IMR-90 (cell line): ENCODE measurements around the gene CADM3. TPM values are rescaled to one million over a fixed set of nuclear protein-coding genes. Genes with fewer than 3 reads are reported as not detected.
A peak's percentile ranks its signal among the peaks of the same experiment; 100 is the strongest.

ENCODE experiments used
- ATAC-seq: fragments of 200-7000 bp; cut with Tn5 transposase; 2 replicates; pipeline ENCODE4 v1.9.1; 2020; ENCODE audit warnings: low read depth, mild to moderate bottlenecking, moderate library complexity
- BruUV-seq: library from RNA; stranded (reverse); fragments of 400-500 nt; replicated peaks from 2 replicates; lab custom pipeline; 2021; lab: Mats Ljungman, UMichigan
- CTCF ChIA-PET: fragments of 300-600 bp; formaldehyde crosslinking; extraction: SDS; loops from one replicate; lab custom pipeline; 2021; ENCODE audit warnings: antibody characterized with exemption; lab: Yijun Ruan, JAX
- POLR2A ChIA-PET: fragments of 300-600 bp; sonication (Branson Sonifier 250); formaldehyde crosslinking; loops from one replicate; lab custom pipeline; 2022; ENCODE audit warnings: antibody characterized with exemption; ENCODE audit not compliant: unreplicated experiment; lab: Charles Lee
- DNase-seq: peaks from one replicate; pipeline ENCODE4 v3.0.0; 2013
- H2AFZ ChIP-seq: replicated peaks from 2 replicates; pipeline ENCODE3; 2013; ENCODE audit warnings: low read length, mild to moderate bottlenecking; ENCODE audit not compliant: poor library complexity
- H2AK5ac ChIP-seq: 2 replicates; pipeline ENCODE4 v1.6.1; 2013; ENCODE audit warnings: low read depth, low read length, inconsistent platforms
- H2AK9ac ChIP-seq: replicated peaks from 2 replicates; pipeline ENCODE3; 2013; ENCODE audit warnings: mild to moderate bottlenecking, low read depth, low read length, moderate library complexity; ENCODE audit not compliant: poor library complexity
- H2BK120ac ChIP-seq: 2 replicates; pipeline ENCODE4 v1.6.1; 2013; ENCODE audit warnings: low read depth, low read length, inconsistent platforms
- H2BK15ac ChIP-seq: 3 replicates; pipeline ENCODE4 v1.6.1; 2013; ENCODE audit warnings: low read depth, low read length, inconsistent platforms
- H2BK20ac ChIP-seq: 2 replicates; pipeline ENCODE4 v1.6.1; 2013; ENCODE audit warnings: low read depth, mild to moderate bottlenecking, inconsistent platforms, low read length, moderate library complexity
- H2BK5ac ChIP-seq: 2 replicates; pipeline ENCODE4 v1.6.1; 2013; ENCODE audit warnings: mild to moderate bottlenecking, low read depth, low read length, inconsistent platforms; ENCODE audit not compliant: poor library complexity, severe bottlenecking
- H3K14ac ChIP-seq: replicated peaks from 2 replicates; pipeline ENCODE4 v1.6.1; 2013; ENCODE audit warnings: low read depth, low read length, inconsistent platforms
- H3K18ac ChIP-seq: 2 replicates; pipeline ENCODE4 v1.6.1; 2013; ENCODE audit warnings: low read depth, low read length, control low read depth
- H3K23ac ChIP-seq: 2 replicates; pipeline ENCODE4 v1.6.1; 2013; ENCODE audit warnings: low read depth, low read length, inconsistent platforms
- H3K27ac ChIP-seq: 2 replicates; pipeline ENCODE4 v1.5.1; 2013; ENCODE audit warnings: mild to moderate bottlenecking, control low read depth, low read length; ENCODE audit not compliant: insufficient read depth
- H3K27me3 ChIP-seq: 2 replicates; pipeline ENCODE4 v1.6.1; 2013; ENCODE audit warnings: low read length; ENCODE audit not compliant: control insufficient read depth, insufficient read depth
- H3K36me3 ChIP-seq: 2 replicates; pipeline ENCODE4 v1.6.1; 2013; ENCODE audit warnings: low read length, mixed read lengths; ENCODE audit not compliant: control insufficient read depth, insufficient read depth
- H3K4ac ChIP-seq: 2 replicates; pipeline ENCODE4 v1.6.1; 2013; ENCODE audit warnings: low read depth, low read length, inconsistent platforms
- H3K4me1 ChIP-seq: 2 replicates; pipeline ENCODE4 v1.6.1; 2013; ENCODE audit warnings: low read length, mixed read lengths; ENCODE audit not compliant: control insufficient read depth, insufficient read depth
- H3K4me2 ChIP-seq: 2 replicates; pipeline ENCODE4 v1.6.1; 2013; ENCODE audit warnings: low read depth, mild to moderate bottlenecking, control low read depth, low read length, moderate library complexity
- H3K4me3 ChIP-seq: 2 replicates; pipeline ENCODE4 v1.5.1; 2013; ENCODE audit warnings: low read depth, mild to moderate bottlenecking, control low read depth, low read length, moderate library complexity; ENCODE audit not compliant: insufficient read depth
- H3K56ac ChIP-seq: 2 replicates; pipeline ENCODE4 v1.6.1; 2013; ENCODE audit warnings: low read length, inconsistent platforms; ENCODE audit not compliant: insufficient read depth; ENCODE audit errors: extremely low read depth
- H3K79me1 ChIP-seq, 2 experiments: 2 replicates each; pipeline ENCODE4 v1.6.1; 2013; ENCODE audit warnings: low read length in 2 of 2, inconsistent platforms in 1 of 2, low read depth in 1 of 2
- H3K9ac ChIP-seq: 2 replicates; pipeline ENCODE4 v1.6.1; 2013; ENCODE audit warnings: low read depth, low read length, control low read depth
- H3K9me1 ChIP-seq: 2 replicates; pipeline ENCODE4 v1.6.1; 2013; ENCODE audit warnings: low read length, inconsistent platforms; ENCODE audit not compliant: insufficient read depth
- H3K9me3 ChIP-seq: 2 replicates; pipeline ENCODE4 v1.6.1; 2013; ENCODE audit warnings: low read length; ENCODE audit not compliant: control insufficient read depth, insufficient read depth
- H4K20me1 ChIP-seq: 2 replicates; pipeline ENCODE4 v1.6.1; 2013; ENCODE audit warnings: low read length, inconsistent platforms; ENCODE audit not compliant: insufficient read depth
- H4K5ac ChIP-seq: 2 replicates; pipeline ENCODE4 v1.6.1; 2013; ENCODE audit warnings: mild to moderate bottlenecking, low read depth, low read length, control low read depth
- H4K8ac ChIP-seq, 2 experiments: 2 replicates each; pipeline ENCODE4 v1.6.1; 2013; ENCODE audit warnings: low read depth in 2 of 2, low read length in 2 of 2, control low read depth in 1 of 2, inconsistent platforms in 1 of 2
- H4K91ac ChIP-seq: 2 replicates; pipeline ENCODE4 v1.6.1; 2013; ENCODE audit warnings: low read depth, low read length, inconsistent platforms; ENCODE audit not compliant: insufficient read depth
- BHLHE40 ChIP-seq: fragments of 150-350 bp; IDR thresholded peaks from 2 replicates; pipeline ENCODE4 v1.6.1; 2016; ENCODE audit warnings: mild to moderate bottlenecking, low read depth, low read length
- FOS ChIP-seq: fragments of 150-350 bp; IDR thresholded peaks from 2 replicates; pipeline ENCODE4 v1.6.1; 2016; ENCODE audit warnings: low read depth, low read length
- RFX5 ChIP-seq: IDR thresholded peaks from 2 replicates; pipeline ENCODE4 v1.8.0; 2012; ENCODE audit warnings: low read depth, mild to moderate bottlenecking, low read length, moderate library complexity
- USF2 ChIP-seq: fragments of 150-350 bp; IDR thresholded peaks from 2 replicates; pipeline ENCODE4 v1.6.1; 2017; ENCODE audit warnings: mild to moderate bottlenecking, antibody characterized with exemption, low read length, low read depth
- WGBS, 2 experiments: methylation state at CpG; one replicate each; pipeline versions ENCODE4 v1.1.5 to v1.1.7; 2013; ENCODE audit warnings: missing lambda C conversion rate in 2 of 2; ENCODE audit not compliant: insufficient read length in 1 of 2; ENCODE audit errors: extremely low coverage in 2 of 2; 5-methylcytosine and 5-hydroxymethylcytosine counted together
- dilution Hi-C: fragments of 300-500 bp; cut with HindIII; formaldehyde crosslinking; loops from one replicate; pipeline ENCODE4 v1.14.3; 2018; ENCODE audit warnings: low sequenced_read_pairs; ENCODE audit not compliant: unreplicated experiment
- in situ Hi-C: fragments of 300-500 bp; cut with MboI; formaldehyde crosslinking; loops from 3 replicates; pipeline ENCODE4 v1.14.3; 2019; ENCODE audit warnings: low sequenced_read_pairs, inconsistent platforms, mixed read lengths
- intact Hi-C: fragments of 100-400 bp; cut with micrococcal nuclease; formaldehyde crosslinking; loops from 2 replicates; pipeline ENCODE4 v1.10.0; 2022
- polyA plus RNA-seq, 3 experiments: library from polyadenylated mRNA; depleted of rRNA; stranded (reverse); fragments of >200 nt; gene quantifications; 2 replicates each; pipeline ENCODE4 v1.2.3, GENCODE V29; 2012; ENCODE audit warnings: low replicate concordance in 1 of 3
- total RNA-seq: library from RNA; depleted of rRNA; stranded (reverse); fragments of >200 nt; gene quantifications from 2 replicates; pipeline ENCODE4 v1.2.3, GENCODE V29; 2012

CADM3 gene
- total and polyA plus RNA-seq, 2 of the 4 experiments (the other 2 are of a cell fraction): not detected

- Histone ChIP-seq H4K91ac (no peak overlapping the region), H4K5ac (no peak overlapping the region), H3K4me2 (no peak overlapping the region), H3K18ac (no peak overlapping the region), H4K8ac (no peak overlapping the region), H3K23ac (no peak overlapping the region), H2BK15ac (no peak overlapping the region), H2BK5ac (no peak overlapping the region), H3K27me3 (peaks cover 3% of the 10 kb centered on the region; the same call in 1 of the 2 replicates), H3K4me1 (no peaks in the 10 kb centered on the region), H3K14ac (no peak overlapping the region), H3K56ac (no peak overlapping the region), H2BK120ac (no peak overlapping the region), H3K9me1 (no peaks in the 10 kb centered on the region), H2AFZ (no peak overlapping the region), H3K9me3 (no peaks in the 10 kb centered on the region), H2AK5ac (no peak overlapping the region), H4K20me1 (no peaks in the 10 kb centered on the region), H2BK20ac (no peak overlapping the region), H3K79me1 (no peaks in the 10 kb centered on the region), H3K4ac (no peak overlapping the region), H3K9ac (no peak overlapping the region), H2AK9ac (no peak overlapping the region), H3K36me3 (no peaks in the 10 kb centered on the region), H3K27ac (no peak overlapping the region), H3K4me3 (no peak overlapping the region)
- 57% methylated on average over 1 of the region's 2 CpGs; no CpG with 5 or more reads in 1 of the 2 experiments for WGBS, 2 experiments
- intact Hi-C loops (no loop called here), in situ Hi-C loops (no loop called here), dilution Hi-C loops (no loop called here)
- TF ChIP-seq RFX5 (no peak), USF2 (no peak), BHLHE40 (no peak), FOS (no peak)
- ChIA-PET POLR2A (no interaction called here), CTCF (interaction anchor here (1.3 to 2.1 kb wide), 2 partner anchors 10 kb away, joined by 7 to 11 read pairs; no protein-coding TSS in a partner anchor)
- DNase-seq (peak; percentile 29), ATAC-seq (no peak)
- BruUV-seq: no TSS peak
Observed at GRCh38 chr1:159122005-159122621, 49.3 kb upstream of the CADM3 start.
